Upper lobe of left lung (tissue), 6 donors: ENCODE data around the gene NCAPD3. TPM values are rescaled to one million over a fixed set of nuclear protein-coding genes. Genes with fewer than 3 reads are reported as not detected.
A peak's percentile ranks its signal among the peaks of the same experiment; 100 is the strongest.

ENCODE experiments used
- ATAC-seq, 2 donors: fragments of 200-7000 bp; cut with Tn5 transposase; one replicate each; pipeline ENCODE4 v1.9.1; 2022; ENCODE audit warnings: mild to moderate bottlenecking in 2 of 2, moderate library complexity in 2 of 2; ENCODE audit not compliant: low FRiP score in 2 of 2
- DNase-seq, 2 donors: peaks; one replicate each; pipeline ENCODE4 v3.0.0-alpha.2; 2019 to 2020
- H3K27ac ChIP-seq, 4 donors: fragments of 200-600 bp; sonication (generic); one replicate each; pipeline ENCODE4 v1.5.1; 2016 to 2019
- H3K27me3 ChIP-seq, 4 donors: fragments of 200-600 bp; sonication (generic); one replicate each; pipeline ENCODE4 v1.5.1; 2017 to 2019
- H3K36me3 ChIP-seq, 4 donors: fragments of 200-600 bp; sonication (generic); one replicate each; pipeline ENCODE4 v1.5.1; 2016 to 2019
- H3K4me1 ChIP-seq, 4 donors: fragments of 200-600 bp; sonication (generic); one replicate each; pipeline ENCODE4 v1.5.1; 2018 to 2019
- H3K4me3 ChIP-seq, 4 donors: fragments of 200-600 bp; sonication (generic); one replicate each; pipeline ENCODE4 v1.5.1; 2017 to 2019; ENCODE audit warnings: mild to moderate bottlenecking in 2 of 4, moderate library complexity in 1 of 4
- H3K9me3 ChIP-seq, 4 donors: fragments of 200-600 bp; sonication (generic); one replicate each; pipeline ENCODE4 v1.5.1; 2018 to 2019
- EP300 ChIP-seq, 4 donors: sonication (generic); formaldehyde crosslinking; IDR thresholded peaks; one replicate each; pipeline ENCODE4 v1.5.1; 2017; ENCODE audit warnings: antibody characterized with exemption in 4 of 4, control low read depth in 2 of 4
- POLR2A ChIP-seq, 4 donors: fragments of 450-650 bp; IDR thresholded peaks; one replicate each; pipeline ENCODE4 v1.5.1; 2016 to 2017; ENCODE audit warnings: antibody characterized with exemption in 4 of 4, mild to moderate bottlenecking in 2 of 4
- POLR2AphosphoS5 ChIP-seq, 2 donors: sonication (generic); formaldehyde crosslinking; IDR thresholded peaks; one replicate each; pipeline ENCODE4 v1.5.1; 2017; ENCODE audit warnings: antibody characterized with exemption in 2 of 2
- WGBS, 2 donors: methylation state at CpG; one replicate each; pipeline ENCODE4 v1.1.5; 2017 to 2018; 5-methylcytosine and 5-hydroxymethylcytosine counted together
- total RNA-seq, 6 donors: library from RNA; depleted of rRNA in 4 of 6; stranded (reverse); fragments of >200 nt in 4 of 6; gene quantifications; one replicate each; pipeline versions ENCODE4 v1.1.0 to v1.2.1, GENCODE V29; 2016 to 2021
- TF ChIP-seq, protein P1 (sequence below), 6 experiments: fragments of 450-650 bp in 4 of 6; fragments of 200-600 bp in 2 of 6; sonication (generic) in 2 of 6; IDR thresholded peaks; one replicate each; pipeline ENCODE4 v1.5.1; 2016 to 2019; ENCODE audit warnings: antibody characterized with exemption in 6 of 6
- donor health status: DM: no; HTN: no; CAD: no; lungs with moderate emphysema.
- donor health status: DM: no; HTN: yes; CAD: no; lungs with severe emphysema.

Gene NCAPD3
- total RNA-seq, 6 donors from 2014 or later: 9.9 to 32.5 (median 15.8) TPM

DNA sequence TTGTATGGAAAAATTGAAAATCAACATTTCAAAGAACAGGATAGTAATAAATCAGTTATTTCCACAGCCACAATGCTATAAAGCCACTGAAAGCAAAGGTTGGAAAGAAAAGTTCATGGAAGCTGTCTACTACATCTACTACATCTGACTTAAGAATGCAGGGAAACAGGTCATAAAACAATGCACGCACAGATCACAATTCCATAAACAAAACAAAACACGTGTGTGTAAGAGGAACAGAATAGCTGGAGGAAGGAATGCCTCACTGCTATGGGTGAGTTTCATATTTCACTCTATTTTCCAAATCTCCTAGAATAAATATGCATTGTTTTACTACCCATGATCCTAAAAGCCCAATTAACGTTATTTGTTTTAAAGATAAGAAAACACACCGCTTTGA lies 66.3 kb downstream of the NCAPD3 start:
- Histone ChIP-seq H3K9me3 (no peaks in the 10 kb centered on the region), H3K36me3 (peaks cover 0 to 84% (median 56%) of the 10 kb centered on the region in 4 donors), H3K27me3 (no peaks in the 10 kb centered on the region), H3K4me1 (no peaks in the 10 kb centered on the region), H3K27ac (no peak overlapping the region), H3K4me3 (no peak overlapping the region)
- 60 to 73% methylated on average over 4 of the region's 4 CpGs for WGBS, 2 donors
- no peak for TF ChIP-seq EP300 (IDR thresholded peaks at IDR 0.05)
- TF ChIP-seq POLR2AphosphoS5 (IDR thresholded peaks at IDR 0.05): no peak
- no peak for TF ChIP-seq POLR2A (IDR thresholded peaks at IDR 0.05)
- TF ChIP-seq, protein P1, sequence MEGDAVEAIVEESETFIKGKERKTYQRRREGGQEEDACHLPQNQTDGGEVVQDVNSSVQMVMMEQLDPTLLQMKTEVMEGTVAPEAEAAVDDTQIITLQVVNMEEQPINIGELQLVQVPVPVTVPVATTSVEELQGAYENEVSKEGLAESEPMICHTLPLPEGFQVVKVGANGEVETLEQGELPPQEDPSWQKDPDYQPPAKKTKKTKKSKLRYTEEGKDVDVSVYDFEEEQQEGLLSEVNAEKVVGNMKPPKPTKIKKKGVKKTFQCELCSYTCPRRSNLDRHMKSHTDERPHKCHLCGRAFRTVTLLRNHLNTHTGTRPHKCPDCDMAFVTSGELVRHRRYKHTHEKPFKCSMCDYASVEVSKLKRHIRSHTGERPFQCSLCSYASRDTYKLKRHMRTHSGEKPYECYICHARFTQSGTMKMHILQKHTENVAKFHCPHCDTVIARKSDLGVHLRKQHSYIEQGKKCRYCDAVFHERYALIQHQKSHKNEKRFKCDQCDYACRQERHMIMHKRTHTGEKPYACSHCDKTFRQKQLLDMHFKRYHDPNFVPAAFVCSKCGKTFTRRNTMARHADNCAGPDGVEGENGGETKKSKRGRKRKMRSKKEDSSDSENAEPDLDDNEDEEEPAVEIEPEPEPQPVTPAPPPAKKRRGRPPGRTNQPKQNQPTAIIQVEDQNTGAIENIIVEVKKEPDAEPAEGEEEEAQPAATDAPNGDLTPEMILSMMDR (IDR thresholded peaks at IDR 0.05): no peak
- ATAC-seq: no peak
- no peak for DNase-seq

DNA sequence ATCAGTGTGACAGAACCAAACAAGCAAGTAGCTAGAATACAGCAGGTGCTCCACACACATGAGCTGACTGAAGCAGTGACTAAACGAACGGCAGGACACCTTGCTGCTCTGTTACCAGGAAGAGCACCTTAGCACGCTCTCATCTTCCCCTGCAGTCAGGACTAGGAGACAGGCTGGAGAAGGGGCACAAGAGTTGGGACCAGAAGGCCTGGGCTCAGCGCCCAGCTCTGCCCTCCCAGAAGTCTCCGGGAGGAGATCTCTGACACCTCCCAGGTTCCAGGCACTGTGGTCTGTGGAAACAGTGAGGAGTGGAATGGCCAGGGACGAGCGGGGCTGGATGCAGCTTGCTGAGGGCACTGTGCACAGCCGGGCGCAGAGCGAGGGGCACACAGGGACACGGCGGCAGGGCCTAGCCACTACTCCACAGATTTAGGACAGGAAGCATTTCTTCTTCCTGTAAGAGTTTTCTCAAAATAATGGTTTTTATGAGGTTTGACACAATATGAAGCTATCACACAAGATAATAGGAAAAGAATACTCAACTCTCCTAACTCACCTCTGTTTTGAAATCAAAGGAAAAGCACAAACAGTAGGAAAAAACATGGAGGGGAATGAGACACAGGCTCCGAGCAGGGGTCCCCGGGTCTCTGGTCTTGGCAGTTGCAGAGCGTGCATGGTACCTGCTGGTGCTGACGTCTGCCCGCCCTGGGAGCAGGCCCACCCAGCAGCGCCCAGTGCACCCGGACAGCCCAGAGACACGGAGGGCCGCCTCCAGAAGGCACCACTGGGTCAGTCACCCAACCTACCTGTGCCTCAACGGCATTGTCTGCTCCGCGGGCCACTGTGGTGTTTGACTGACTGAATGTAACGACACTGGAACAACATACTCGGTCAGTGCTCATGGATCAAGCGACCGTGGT lies 67.6 kb downstream of the NCAPD3 start:
- 92 to 97% methylated on average over 23 to 28 of the region's 28 CpGs for WGBS, 2 donors
- peak in 1 of 2 donors; percentile 16 for ATAC-seq
- DNase-seq: peak in 1 of 2 donors; percentile 66
- no peak overlapping the region for H3K27ac ChIP-seq
- peaks cover 5 to 85% (median 53%) of the 10 kb centered on the region in 4 donors for H3K36me3 ChIP-seq
- H3K4me1 ChIP-seq: no peaks in the 10 kb centered on the region
- H3K27me3 ChIP-seq: no peaks in the 10 kb centered on the region
- TF ChIP-seq POLR2AphosphoS5 (IDR thresholded peaks at IDR 0.05) (no peak), EP300 (IDR thresholded peaks at IDR 0.05) (no peak), POLR2A (IDR thresholded peaks at IDR 0.05) (no peak)
- TF ChIP-seq, protein P1 (IDR thresholded peaks at IDR 0.05): no peak
- no peaks in the 10 kb centered on the region for H3K9me3 ChIP-seq
- H3K4me3 ChIP-seq: no peak overlapping the region

DNA sequence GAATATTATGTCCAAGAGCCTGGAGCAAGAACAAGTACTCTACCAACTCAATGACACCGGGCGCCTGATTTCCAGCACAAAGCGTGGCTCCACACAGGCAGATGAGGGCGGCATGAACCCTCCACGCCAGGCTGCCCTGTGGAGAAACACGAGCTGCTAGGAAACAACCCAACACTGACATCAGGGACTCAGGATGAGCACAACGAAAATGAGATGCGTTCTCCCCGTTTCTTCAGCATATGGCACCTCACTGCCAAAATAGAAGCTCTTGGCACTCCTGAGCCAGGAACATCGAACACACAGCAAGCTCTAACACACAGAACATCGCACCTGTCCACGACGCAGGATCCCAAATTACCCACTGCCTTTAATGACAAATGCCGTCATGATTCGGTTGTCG lies 68.3 kb downstream of the NCAPD3 start:
- Histone ChIP-seq H3K4me1 (no peaks in the 10 kb centered on the region), H3K27ac (no peak overlapping the region), H3K9me3 (no peaks in the 10 kb centered on the region), H3K36me3 (peaks cover 5 to 85% (median 53%) of the 10 kb centered on the region in 4 donors), H3K27me3 (no peaks in the 10 kb centered on the region), H3K4me3 (no peak overlapping the region)
- DNase-seq (peak in 1 of 2 donors; percentile 28), ATAC-seq (no peak)
- TF ChIP-seq EP300 (IDR thresholded peaks at IDR 0.05) (no peak), POLR2A (IDR thresholded peaks at IDR 0.05) (no peak), POLR2AphosphoS5 (IDR thresholded peaks at IDR 0.05) (no peak)
- TF ChIP-seq, protein P1 (IDR thresholded peaks at IDR 0.05): no peak
- WGBS, 2 donors: 90 to 96% methylated on average over 11 to 16 of the region's 16 CpGs

DNA sequence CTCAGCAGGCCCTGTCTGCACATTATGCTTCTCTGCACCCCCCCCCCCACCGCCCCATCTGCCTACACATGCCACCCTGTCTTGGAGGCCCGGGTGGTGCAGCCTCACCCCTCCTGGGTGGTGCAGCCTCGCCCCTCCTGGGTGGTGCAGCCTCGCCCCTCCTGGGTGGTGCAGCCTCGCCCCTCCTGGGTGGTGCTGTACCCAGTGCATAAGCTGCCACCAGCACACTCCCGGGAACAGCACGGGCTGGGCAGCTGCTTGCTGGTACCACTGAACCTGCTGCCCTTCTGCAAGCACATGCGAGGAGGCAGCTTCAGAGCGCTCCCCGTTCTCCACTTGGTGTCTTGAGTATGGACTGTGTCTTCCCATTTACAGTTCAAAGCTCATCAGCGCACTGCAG lies 69.3 kb downstream of the NCAPD3 start:
- 88 to 94% methylated on average over 4 to 9 of the region's 11 CpGs for WGBS, 2 donors
- peak in 1 of 2 donors; percentile 53 for DNase-seq
- TF ChIP-seq POLR2A (IDR thresholded peaks at IDR 0.05): no peak
- TF ChIP-seq, protein P1 (IDR thresholded peaks at IDR 0.05): no peak
- no peak for TF ChIP-seq EP300 (IDR thresholded peaks at IDR 0.05)
- no peak for TF ChIP-seq POLR2AphosphoS5 (IDR thresholded peaks at IDR 0.05)
- H3K27me3 ChIP-seq: no peaks in the 10 kb centered on the region
- H3K4me1 ChIP-seq: no peaks in the 10 kb centered on the region
- no peak overlapping the region for H3K4me3 ChIP-seq
- no peak overlapping the region for H3K27ac ChIP-seq
- peaks cover 5 to 83% (median 48%) of the 10 kb centered on the region in 4 donors for H3K36me3 ChIP-seq
- no peak for ATAC-seq
- no peaks in the 10 kb centered on the region for H3K9me3 ChIP-seq
